Uterus (tissue), 4 donors: ENCODE results near the gene DGAT2. TPM values are rescaled to one million over a fixed set of nuclear protein-coding genes. Genes with fewer than 3 reads are reported as not detected.

Source experiments
- DNase-seq, 2 donors: peaks; one replicate each; pipeline ENCODE4 v3.0.0-alpha.2; 2019 to 2020
- H3K27ac ChIP-seq, 2 donors: fragments of 200-600 bp; sonication (generic); 1 replicate in 1 of 2; 2 replicates in 1 of 2; pipeline ENCODE4 v1.5.1; 2016 to 2018
- H3K27me3 ChIP-seq, 2 donors: fragments of 200-600 bp; sonication (generic); one replicate each; pipeline ENCODE4 v1.5.1; 2018 to 2019; ENCODE audit warnings: control low read depth in 1 of 2
- H3K36me3 ChIP-seq, 2 donors: fragments of 200-600 bp; sonication (generic); one replicate each; pipeline ENCODE4 v1.5.1; 2019; ENCODE audit warnings: control low read depth in 1 of 2
- H3K4me1 ChIP-seq, 2 donors: fragments of 200-600 bp; sonication (generic); one replicate each; pipeline ENCODE4 v1.5.1; 2018 to 2019; ENCODE audit warnings: control low read depth in 1 of 2
- H3K4me3 ChIP-seq, 2 donors: fragments of 200-600 bp; sonication (generic); 1 replicate in 1 of 2; 2 replicates in 1 of 2; pipeline ENCODE4 v1.5.1; 2018 to 2019; ENCODE audit warnings: mild to moderate bottlenecking in 1 of 2
- H3K9me3 ChIP-seq, 2 donors: fragments of 200-600 bp; sonication (generic); one replicate each; pipeline ENCODE4 v1.5.1; 2019; ENCODE audit warnings: control low read depth in 1 of 2
- CTCF ChIP-seq, 4 experiments: fragments of 200-600 bp in 2 of 4; fragments of 450-650 bp in 2 of 4; sonication (generic) in 2 of 4; IDR thresholded peaks; one replicate each; pipeline ENCODE4 v1.5.1; 2016 to 2019; ENCODE audit warnings: antibody characterized with exemption in 4 of 4, mild to moderate bottlenecking in 2 of 4, moderate library complexity in 1 of 4
- POLR2A ChIP-seq, 2 donors: fragments of 450-650 bp; IDR thresholded peaks; one replicate each; pipeline ENCODE4 v1.6.1; 2016; ENCODE audit warnings: antibody characterized with exemption in 2 of 2, mild to moderate bottlenecking in 1 of 2, moderate library complexity in 1 of 2
- intact Hi-C: fragments of 100-400 bp; cut with DNase I; formaldehyde crosslinking; loops from one replicate; pipeline ENCODE4 v1.15.1; 2023; ENCODE audit warnings: low total_unique reads
- total RNA-seq, 4 donors: library from RNA; depleted of rRNA in 3 of 4; stranded (reverse); fragments of >200 nt in 3 of 4; gene quantifications; one replicate each; pipeline versions ENCODE4 v1.1.0 to v1.2.4, GENCODE V29; 2014 to 2023
- donor health status: DM: yes; HTN: yes; CAD: no.

DGAT2 gene
- total RNA-seq, 4 donors from 2014 or later = 0.29 to 1.5 (median 1.5) TPM; not detected in 1

- H3K4me1 ChIP-seq = peaks cover 0 to 14% of the 10 kb centered on the region in 2 donors
- H3K4me3 ChIP-seq = no peak overlapping the region
- TF ChIP-seq CTCF (IDR thresholded peaks at IDR 0.05) (no peak), POLR2A (IDR thresholded peaks at IDR 0.05) (no peak)
- intact Hi-C loops = no loop called here
- DNase-seq = no peak
- no peaks in the 10 kb centered on the region for H3K9me3 ChIP-seq
- H3K36me3 ChIP-seq = no peaks in the 10 kb centered on the region
- no peaks in the 10 kb centered on the region for H3K27me3 ChIP-seq
- no peak overlapping the region for H3K27ac ChIP-seq
Observed at GRCh38 chr11:75765116-75765515, 3.5 kb upstream of the DGAT2 start.

GRCh38 chr11:75766443-75767227 is 1.9 kb upstream of the DGAT2 start:
- H3K9me3 ChIP-seq = no peaks in the 10 kb centered on the region
- intact Hi-C loops = no loop called here
- no peak for DNase-seq
- TF ChIP-seq CTCF (IDR thresholded peaks at IDR 0.05) = no peak
- no peak for TF ChIP-seq POLR2A (IDR thresholded peaks at IDR 0.05)
- peaks cover 0 to 14% of the 10 kb centered on the region in 2 donors for H3K4me1 ChIP-seq
- H3K4me3 ChIP-seq = no peak overlapping the region
- H3K36me3 ChIP-seq = no peaks in the 10 kb centered on the region
- no peaks in the 10 kb centered on the region for H3K27me3 ChIP-seq
- H3K27ac ChIP-seq = no peak overlapping the region

GRCh38 chr11:75767228-75767572 is 1.4 kb upstream of the DGAT2 start:
- Histone ChIP-seq H3K27ac (no peak overlapping the region), H3K4me3 (no peak overlapping the region), H3K4me1 (peaks cover 0 to 14% of the 10 kb centered on the region in 2 donors), H3K9me3 (no peaks in the 10 kb centered on the region), H3K36me3 (no peaks in the 10 kb centered on the region), H3K27me3 (no peaks in the 10 kb centered on the region)
- no peak for DNase-seq
- intact Hi-C loops = no loop called here
- no peak for TF ChIP-seq POLR2A (IDR thresholded peaks at IDR 0.05)
- TF ChIP-seq CTCF (IDR thresholded peaks at IDR 0.05) = no peak

- Histone ChIP-seq H3K4me3 (no peak overlapping the region), H3K36me3 (no peaks in the 10 kb centered on the region), H3K27ac (no peak overlapping the region), H3K9me3 (no peaks in the 10 kb centered on the region), H3K4me1 (peaks cover 0 to 14% of the 10 kb centered on the region in 2 donors), H3K27me3 (no peaks in the 10 kb centered on the region)
- TF ChIP-seq CTCF (IDR thresholded peaks at IDR 0.05) (no peak), POLR2A (IDR thresholded peaks at IDR 0.05) (no peak)
- intact Hi-C loops = no loop called here
- DNase-seq = no peak
Observed at GRCh38 chr11:75767793-75768111, 826 bp upstream of the DGAT2 start.

- Histone ChIP-seq H3K27ac (peak overlapping the region in 1 of 2 donors; percentile 33), H3K9me3 (no peaks in the 10 kb centered on the region), H3K4me1 (peaks cover 0 to 14% of the 10 kb centered on the region in 2 donors), H3K4me3 (peak overlapping the region in 1 of 2 donors; percentile 38), H3K27me3 (no peaks in the 10 kb centered on the region), H3K36me3 (no peaks in the 10 kb centered on the region)
- intact Hi-C loops = no loop called here
- DNase-seq = no peak
- TF ChIP-seq POLR2A (IDR thresholded peaks at IDR 0.05) (no peak), CTCF (IDR thresholded peaks at IDR 0.05) (no peak)
Observed at GRCh38 chr11:75768909-75769771, 562 bp downstream of the DGAT2 start.
